Aorta (tissue), 5 donors: ENCODE data around the gene RAD1. TPM values are rescaled to one million over a fixed set of nuclear protein-coding genes. Genes with fewer than 3 reads are reported as not detected.

Experiments used
- ATAC-seq: fragments of 200-7000 bp; cut with Tn5 transposase; one replicate; pipeline ENCODE4 v1.9.1; 2022; ENCODE audit warnings: moderate library complexity; ENCODE audit not compliant: low FRiP score
- DNase-seq, 2 donors: peaks; one replicate each; pipeline ENCODE4 v3.0.0-alpha.2; 2020
- H3K27ac ChIP-seq, 2 donors: one replicate each; pipeline ENCODE4 v1.5.1; 2013; ENCODE audit warnings: low read length in 2 of 2, mild to moderate bottlenecking in 2 of 2, moderate library complexity in 2 of 2, control low read depth in 1 of 2, inconsistent platforms in 1 of 2, low read depth in 1 of 2
- H3K27me3 ChIP-seq, 2 donors: one replicate each; pipeline ENCODE4 v1.6.1; 2013; ENCODE audit warnings: control low read depth in 1 of 2, low read length in 1 of 2, mild to moderate bottlenecking in 1 of 2, moderate library complexity in 1 of 2; ENCODE audit not compliant: insufficient read depth in 2 of 2, control insufficient read depth in 1 of 2
- H3K36me3 ChIP-seq, 2 donors: one replicate each; pipeline ENCODE4 v1.6.1; 2013; ENCODE audit warnings: control low read depth in 1 of 2, low read length in 1 of 2, mild to moderate bottlenecking in 1 of 2; ENCODE audit not compliant: insufficient read depth in 2 of 2, control insufficient read depth in 1 of 2
- H3K4me1 ChIP-seq, 2 donors: one replicate each; pipeline ENCODE4 v1.6.1; 2013; ENCODE audit warnings: low read length in 2 of 2, control low read depth in 1 of 2, mild to moderate bottlenecking in 1 of 2, moderate library complexity in 1 of 2; ENCODE audit not compliant: insufficient read depth in 2 of 2, control insufficient read depth in 1 of 2
- H3K4me3 ChIP-seq, 2 donors: one replicate each; pipeline ENCODE4 v1.5.1; 2013; ENCODE audit warnings: low read length in 2 of 2, control low read depth in 1 of 2, mild to moderate bottlenecking in 1 of 2
- H3K9me3 ChIP-seq: one replicate; pipeline ENCODE4 v1.6.1; 2013; ENCODE audit warnings: mild to moderate bottlenecking, low read length; ENCODE audit not compliant: control insufficient read depth
- WGBS, 2 donors: extraction: QIAGEN DNeasy Blood & Tissue Kit; methylation state at CpG; one replicate each; pipeline ENCODE4 v1.1.7; 2013; 5-methylcytosine and 5-hydroxymethylcytosine counted together
- intact Hi-C, 2 donors: fragments of 100-400 bp; cut with DNase I; formaldehyde crosslinking; loops; one replicate each; pipeline versions ENCODE4 v1.14.2 to v1.15.0; 2022
- polyA plus RNA-seq, 2 donors: library from polyadenylated mRNA; stranded (reverse); fragments of 200-250 nt; gene quantifications; one replicate each; pipeline ENCODE4 v1.2.3, GENCODE V29; 2013
- total RNA-seq, 2 donors: library from RNA; stranded (reverse); fragmentation: NEBNext Ultra II Directional; extraction: Animal tissue kit (Norgen Biotek cat#: 25700); gene quantifications; one replicate each; pipeline ENCODE4 v1.2.1, GENCODE V29; 2021
- donor health status: healthy with polysubstance abuse.
- donor health status: Bipolar disorder and iron deficiency.
- donor health status: DM: no; HTN: no; CAD: no.
- donor health status: DM: no; HTN: no; CAD: no.
- donor health status: DM: yes; HTN: yes; CAD: no.

The RAD1 gene
- total and polyA plus RNA-seq, 4 donors: 17.9 to 21.2 (median 19.3) TPM

DNA sequence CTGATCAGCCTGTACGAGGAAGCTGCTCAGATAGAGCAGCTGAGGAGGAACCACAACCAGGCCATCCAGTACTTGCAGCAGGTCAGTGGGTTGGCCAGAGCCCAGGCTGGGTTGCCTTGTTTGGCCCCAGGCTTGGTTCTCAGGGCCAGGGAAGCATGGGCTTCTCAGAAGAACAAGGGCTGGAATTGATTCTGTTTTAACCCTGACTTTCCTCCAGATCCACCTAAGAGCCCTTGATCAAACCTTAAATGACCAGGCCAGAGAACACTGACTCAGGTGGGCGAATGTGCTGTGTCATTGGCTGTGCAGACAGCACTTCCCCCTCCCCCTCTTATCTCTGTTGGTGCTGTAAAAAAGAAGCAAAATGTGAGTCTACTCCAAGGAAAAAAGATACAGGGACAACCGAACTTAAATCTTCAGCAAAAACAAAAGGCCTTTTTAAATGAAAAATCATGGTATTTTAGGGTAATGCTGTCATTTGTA lies 48.3 kb downstream of the RAD1 start:
- no peak for DNase-seq
- peak; percentile 60 for ATAC-seq
- Histone ChIP-seq H3K27me3 (no peaks in the 10 kb centered on the region), H3K36me3 (no peaks in the 10 kb centered on the region), H3K4me3 (no peak overlapping the region), H3K9me3 (no peaks in the 10 kb centered on the region), H3K4me1 (peaks cover 0 to 6% of the 10 kb centered on the region in 2 donors), H3K27ac (no peak overlapping the region)
- intact Hi-C loops: no loop called here
- WGBS, 2 donors: 24 to 29% methylated on average over 3 of the region's 3 CpGs

DNA sequence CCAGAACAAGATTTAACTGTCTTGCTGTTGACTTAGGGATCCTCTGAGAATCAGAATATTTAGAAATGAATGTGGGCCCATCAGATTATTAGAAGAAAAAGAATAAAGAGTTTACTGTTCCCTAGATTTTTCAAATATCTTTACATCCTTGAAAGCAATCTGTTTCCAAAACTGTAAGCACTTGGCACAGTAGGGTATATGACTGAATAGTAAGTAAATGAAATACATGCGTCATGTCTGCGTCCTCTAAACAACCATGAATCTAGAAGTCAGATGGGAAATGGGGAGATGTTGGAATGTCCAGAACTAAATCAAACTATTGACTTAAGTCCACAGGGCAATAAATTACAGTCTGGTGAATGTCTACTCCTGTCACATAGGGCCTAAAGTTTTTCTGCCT lies 50.2 kb downstream of the RAD1 start:
- Histone ChIP-seq H3K27me3 (no peaks in the 10 kb centered on the region), H3K4me3 (no peak overlapping the region), H3K9me3 (no peaks in the 10 kb centered on the region), H3K27ac (no peak overlapping the region), H3K36me3 (no peaks in the 10 kb centered on the region), H3K4me1 (peaks cover 0 to 6% of the 10 kb centered on the region in 2 donors)
- WGBS, 2 donors: 64 to 76% methylated on average over 2 of the region's 2 CpGs
- no peak for ATAC-seq
- intact Hi-C loops: no loop called here
- no peak for DNase-seq

DNA sequence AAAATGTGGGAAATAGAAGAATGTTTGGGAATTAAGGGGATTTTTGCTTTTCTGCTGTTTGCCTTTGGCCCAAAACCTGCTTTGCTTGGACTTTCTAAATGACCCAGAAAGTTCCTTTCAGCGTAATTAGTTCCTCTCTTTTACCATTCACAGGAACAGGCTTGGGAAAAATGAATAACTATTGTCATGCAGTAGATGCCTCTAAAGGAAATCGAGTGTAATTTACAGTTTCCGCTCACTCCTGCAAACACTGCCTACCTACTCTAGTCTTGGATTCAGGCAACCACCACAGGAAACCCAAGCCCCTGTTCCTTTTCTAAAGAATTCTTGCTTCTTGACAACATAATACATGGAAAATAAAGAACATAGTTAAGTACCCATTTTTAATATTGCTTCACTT lies 51.4 kb downstream of the RAD1 start:
- ATAC-seq (no peak), DNase-seq (no peak)
- no peaks in the 10 kb centered on the region for H3K36me3 ChIP-seq
- H3K27ac ChIP-seq: no peak overlapping the region
- H3K4me1 ChIP-seq: peaks cover 3 to 6% of the 10 kb centered on the region in 2 donors
- H3K27me3 ChIP-seq: no peaks in the 10 kb centered on the region
- no peak overlapping the region for H3K4me3 ChIP-seq
- WGBS, 2 donors: 67 to 70% methylated on average over 3 of the region's 3 CpGs
- H3K9me3 ChIP-seq: no peaks in the 10 kb centered on the region
- intact Hi-C loops: no loop called here

DNA sequence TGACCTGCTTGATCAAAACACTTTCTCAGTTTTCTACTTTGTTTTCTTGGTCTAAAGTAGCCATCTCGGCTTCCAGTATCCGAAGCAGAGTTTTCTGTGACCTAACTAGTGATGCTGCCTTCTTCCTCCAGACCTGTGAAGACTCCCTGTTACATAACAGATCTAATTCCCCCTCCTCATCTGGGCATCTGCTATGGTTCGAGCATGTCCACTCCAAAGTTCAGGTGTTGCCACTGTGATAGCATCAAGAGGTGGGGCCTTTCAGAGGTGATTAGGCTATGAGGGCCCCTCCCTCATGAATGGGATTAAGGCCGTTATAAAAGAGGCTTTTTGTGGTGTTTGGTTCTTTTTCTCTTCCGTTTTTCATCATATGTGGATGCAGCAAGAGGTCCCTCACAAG lies 56.1 kb downstream of the RAD1 start:
- Histone ChIP-seq H3K9me3 (no peaks in the 10 kb centered on the region), H3K27me3 (no peaks in the 10 kb centered on the region), H3K36me3 (no peaks in the 10 kb centered on the region), H3K4me3 (no peak overlapping the region), H3K4me1 (peaks cover 3 to 5% of the 10 kb centered on the region in 2 donors), H3K27ac (peak overlapping the region in 1 of 2 donors; percentile 44)
- no peak for ATAC-seq
- 47 to 80% methylated on average over 5 of the region's 5 CpGs for WGBS, 2 donors
- no peak for DNase-seq
- intact Hi-C loops: no loop called here

DNA sequence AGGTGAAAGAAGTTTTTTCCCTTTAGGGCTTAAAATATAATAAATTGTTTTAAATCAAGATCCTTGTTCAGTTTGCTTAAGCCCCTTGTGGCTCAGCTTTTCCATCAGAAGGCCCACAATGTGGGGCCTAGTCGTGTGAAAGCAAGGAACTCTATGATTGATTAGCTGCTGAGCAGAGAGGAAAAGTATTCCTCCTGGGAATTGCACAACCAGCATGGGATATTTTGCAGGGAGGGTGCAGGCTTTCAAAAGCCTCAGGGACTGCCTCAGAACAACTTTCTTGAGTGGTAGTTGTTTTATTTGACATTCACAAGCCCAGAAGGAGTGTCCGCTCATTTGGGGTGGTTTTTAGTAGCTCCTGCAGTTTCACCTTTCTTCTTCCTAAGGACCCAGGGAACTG lies 56.5 kb downstream of the RAD1 start:
- WGBS, 2 donors: 41 to 49% methylated on average over 2 of the region's 2 CpGs
- H3K4me1 ChIP-seq: peaks cover 3 to 5% of the 10 kb centered on the region in 2 donors
- H3K4me3 ChIP-seq: no peak overlapping the region
- H3K9me3 ChIP-seq: no peaks in the 10 kb centered on the region
- intact Hi-C loops: no loop called here
- no peaks in the 10 kb centered on the region for H3K36me3 ChIP-seq
- no peak for ATAC-seq
- H3K27ac ChIP-seq: no peak overlapping the region
- H3K27me3 ChIP-seq: no peaks in the 10 kb centered on the region
- no peak for DNase-seq

DNA sequence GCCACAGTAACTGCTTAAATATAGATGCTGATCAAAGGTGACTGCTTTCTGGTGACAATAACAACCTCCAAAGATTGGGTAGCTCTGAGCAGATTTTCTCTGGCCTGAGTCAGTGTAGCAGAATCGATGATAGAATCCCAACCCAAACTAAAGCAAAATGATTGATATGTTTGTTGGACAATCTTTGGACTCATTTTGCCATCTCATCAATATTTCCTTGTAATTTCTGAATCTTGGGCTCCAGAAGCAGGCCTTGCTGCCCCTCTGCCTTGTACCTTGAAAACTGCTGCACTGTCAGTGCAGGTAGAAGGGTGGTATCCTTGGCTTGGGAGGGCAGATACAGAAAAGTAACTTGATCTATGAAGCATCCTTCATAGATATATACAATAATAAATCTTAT lies 57.4 kb downstream of the RAD1 start:
- DNase-seq (no peak), ATAC-seq (no peak)
- no peak overlapping the region for H3K4me3 ChIP-seq
- WGBS, 2 donors: 88 to 94% methylated on average over 1 of the region's 1 CpG
- no peaks in the 10 kb centered on the region for H3K27me3 ChIP-seq
- intact Hi-C loops: no loop called here
- peaks cover 3 to 5% of the 10 kb centered on the region in 2 donors for H3K4me1 ChIP-seq
- H3K9me3 ChIP-seq: no peaks in the 10 kb centered on the region
- no peaks in the 10 kb centered on the region for H3K36me3 ChIP-seq
- H3K27ac ChIP-seq: no peak overlapping the region

DNA sequence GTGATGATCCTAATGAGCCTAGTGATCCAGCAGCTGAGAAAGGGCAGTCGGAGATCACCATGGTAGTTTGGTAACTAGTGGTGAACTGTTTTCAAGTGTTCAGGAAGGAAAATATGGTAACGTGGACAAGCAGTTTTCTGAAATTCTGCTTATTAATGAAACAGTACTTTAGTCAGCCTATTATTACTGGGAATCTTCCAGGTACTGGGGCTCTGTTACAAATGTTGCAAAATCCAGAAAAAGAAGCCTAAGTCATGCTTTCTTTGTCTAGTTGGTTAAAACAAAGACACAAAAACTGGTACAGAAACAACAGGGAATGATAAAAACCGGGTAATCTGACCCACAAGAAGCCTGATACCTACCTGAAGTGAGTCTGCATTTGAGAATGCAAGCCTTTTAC lies 58.1 kb downstream of the RAD1 start:
- no peak for DNase-seq
- ATAC-seq: peak; percentile 45
- H3K9me3 ChIP-seq: no peaks in the 10 kb centered on the region
- peak overlapping the region in 1 of 2 donors; percentile 33 for H3K27ac ChIP-seq
- no peaks in the 10 kb centered on the region for H3K27me3 ChIP-seq
- H3K36me3 ChIP-seq: no peaks in the 10 kb centered on the region
- H3K4me1 ChIP-seq: peaks cover 3 to 5% of the 10 kb centered on the region in 2 donors
- WGBS, 2 donors: 25 to 36% methylated on average over 3 of the region's 3 CpGs
- no peak overlapping the region for H3K4me3 ChIP-seq
- intact Hi-C loops: no loop called here

Other genes with a start within 250 kb of the RAD1 start
- gene TTC23L, start 76.3 kb downstream of the RAD1 start, total RNA-seq: under 1 TPM; 0.62 to 0.72 TPM
- 1 to 10 TPM in 1 of 2 donors, not detected in 1; 6.1 TPM for gene TTC23L, start 76.3 kb downstream of the RAD1 start, polyA plus RNA-seq
- 10 to 100 TPM; 14.9 to 19.0 TPM for gene BRIX1, start 207 bp upstream of the RAD1 start, total RNA-seq
- gene BRIX1, start 207 bp upstream of the RAD1 start, polyA plus RNA-seq: 10 to 100 TPM; 12.4 to 16.6 TPM
- gene DNAJC21, start 14.1 kb upstream of the RAD1 start, total RNA-seq: 10 to 100 TPM; 40.4 to 50.9 TPM
- gene DNAJC21, start 14.1 kb upstream of the RAD1 start, polyA plus RNA-seq: 10 to 100 TPM; 26.9 to 49.2 TPM
- not detected for gene AGXT2, start 132.4 kb upstream of the RAD1 start, total RNA-seq
- not detected for gene AGXT2, start 132.4 kb upstream of the RAD1 start, polyA plus RNA-seq